NCI-H2029 treated with DMSO at 0.1 percent for 48 hours (cell line): ENCODE data around the gene COL5A2.

Experiments
- DNase-seq: peaks from one replicate; lab custom pipeline; 2025; lab: John Stamatoyannopoulos, UW

COL5A2 gene

GRCh38 chr2:189179570-189179950 is at the start of gene COL5A2:
TSS of gene COL5A2 (minus strand) at chr2:189179761. CDS start at chr2:189179604, 157 bp downstream.
- DNase-seq, result no peak

GRCh38 chr2:189226017-189226416 is 46.5 kb upstream of the COL5A2 start:
- no peak for DNase-seq

- DNase-seq, result no peak
Observed at GRCh38 chr2:189225032-189225431, 45.5 kb upstream of the COL5A2 start.

GRCh38 chr2:189222468-189223105 is 43.0 kb upstream of the COL5A2 start:
- DNase-seq, result peak; percentile 39

DNA sequence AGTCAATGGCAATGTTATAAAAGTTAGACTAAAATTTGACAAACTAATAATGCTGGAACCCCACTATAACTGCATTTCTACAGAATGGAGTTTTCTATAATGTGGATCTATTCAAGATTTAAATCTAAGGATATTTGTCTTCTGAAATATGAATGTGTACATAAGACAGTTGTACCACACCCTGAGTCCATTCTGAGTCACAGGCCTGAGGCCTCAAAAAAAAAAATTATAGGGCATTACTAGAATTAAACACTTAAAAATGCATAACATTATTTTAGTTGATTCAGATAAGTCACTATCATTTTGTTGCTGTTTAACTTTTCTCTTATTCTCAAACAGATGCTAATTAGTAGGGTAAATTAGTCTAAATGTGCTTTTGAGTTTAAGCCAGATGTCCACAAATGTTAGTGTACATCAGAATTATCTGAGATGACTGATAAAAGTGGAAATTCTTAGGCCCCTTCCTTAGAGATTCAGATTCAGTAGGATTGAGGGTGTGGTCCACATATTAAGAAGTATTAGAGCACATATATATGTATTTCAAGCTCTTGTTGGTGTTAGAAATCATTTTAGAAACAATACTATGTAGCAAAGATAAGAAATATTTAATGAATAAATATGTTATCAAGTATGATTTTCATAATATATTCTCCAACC is 42.4 kb upstream of the COL5A2 start:
- no peak for DNase-seq

DNA sequence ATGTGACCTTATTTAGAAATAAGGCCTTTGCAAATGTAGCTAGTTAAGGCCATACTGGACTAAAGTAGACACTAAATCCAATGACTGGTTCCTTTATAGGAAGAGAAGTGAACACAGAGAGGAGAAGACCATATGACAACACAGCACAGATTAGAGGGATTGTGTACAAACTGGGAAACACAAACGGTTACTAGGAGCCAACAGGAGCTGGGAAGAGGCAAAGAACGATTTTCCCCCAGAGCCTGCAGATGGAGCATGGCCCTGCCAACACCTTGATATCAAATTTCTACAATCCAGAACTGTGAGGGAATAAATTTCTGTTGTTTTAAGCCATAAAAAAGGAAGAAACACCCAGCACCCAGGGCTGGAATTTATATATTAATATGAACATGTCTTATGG is 38.7 kb upstream of the COL5A2 start:
- no peak for DNase-seq

DNA sequence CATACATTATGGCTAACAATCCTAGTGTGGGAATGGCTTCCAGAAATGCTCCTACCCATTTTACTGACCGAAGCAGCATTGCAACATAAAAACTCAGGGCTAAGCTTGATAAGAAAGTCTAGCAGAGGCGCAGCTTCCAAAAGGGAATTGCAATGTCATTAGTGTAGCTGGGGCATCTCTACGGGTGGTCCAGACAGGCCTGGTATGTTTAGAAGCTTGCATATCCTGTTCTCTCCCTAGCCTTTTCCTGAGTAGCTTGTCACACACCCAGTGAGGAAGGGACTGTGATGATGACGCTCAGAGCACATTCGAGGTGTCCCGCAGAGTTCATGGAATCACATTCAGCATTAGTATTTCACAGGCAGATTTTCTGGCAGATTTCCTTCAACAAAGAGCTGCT is 38.0 kb upstream of the COL5A2 start:
- no peak for DNase-seq

DNA sequence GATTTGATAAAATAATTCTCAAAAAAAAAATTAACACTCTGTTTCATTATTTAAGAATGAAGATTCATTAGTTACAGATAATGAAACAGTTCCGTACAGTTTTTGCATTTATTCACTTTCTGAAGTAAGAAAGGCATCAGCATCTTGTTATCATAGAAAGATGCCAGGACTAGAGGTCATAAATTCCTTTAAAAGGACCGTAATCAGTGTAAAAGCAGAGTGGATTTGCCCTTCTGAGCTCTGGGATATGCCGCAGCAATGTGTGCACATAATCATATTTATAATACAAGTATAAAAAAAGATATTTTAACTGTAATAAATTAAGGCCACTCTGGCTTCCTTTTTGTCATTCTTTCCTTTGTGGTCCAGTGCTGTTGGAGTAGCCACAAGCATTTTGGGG is 37.5 kb upstream of the COL5A2 start:
- DNase-seq, result no peak

- no peak for DNase-seq
Observed at GRCh38 chr2:189214484-189214883, 34.9 kb upstream of the COL5A2 start.

DNA sequence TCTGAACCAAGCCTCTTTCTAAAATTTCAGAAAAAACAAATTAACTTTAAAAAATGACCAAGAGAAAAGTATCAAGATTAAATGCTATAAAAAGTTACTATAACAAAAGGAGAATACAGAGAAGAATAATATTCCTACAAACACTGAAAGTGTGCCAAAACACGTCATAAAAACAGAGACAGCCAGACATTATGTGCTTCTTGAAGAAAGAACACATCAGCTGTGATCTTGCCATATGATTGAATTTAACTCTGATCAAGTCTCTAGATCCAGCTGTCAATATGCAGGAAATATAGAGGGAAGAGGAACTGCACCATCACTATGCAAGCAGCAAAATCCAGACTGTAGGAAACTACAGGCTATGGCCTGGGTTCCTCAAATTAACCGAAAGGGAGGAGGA is 33.7 kb upstream of the COL5A2 start:
- DNase-seq, result no peak

- no peak for DNase-seq
Observed at GRCh38 chr2:189210250-189211087, 30.9 kb upstream of the COL5A2 start.

- no peak for DNase-seq
Observed at GRCh38 chr2:189208254-189208653, 28.7 kb upstream of the COL5A2 start.

DNA sequence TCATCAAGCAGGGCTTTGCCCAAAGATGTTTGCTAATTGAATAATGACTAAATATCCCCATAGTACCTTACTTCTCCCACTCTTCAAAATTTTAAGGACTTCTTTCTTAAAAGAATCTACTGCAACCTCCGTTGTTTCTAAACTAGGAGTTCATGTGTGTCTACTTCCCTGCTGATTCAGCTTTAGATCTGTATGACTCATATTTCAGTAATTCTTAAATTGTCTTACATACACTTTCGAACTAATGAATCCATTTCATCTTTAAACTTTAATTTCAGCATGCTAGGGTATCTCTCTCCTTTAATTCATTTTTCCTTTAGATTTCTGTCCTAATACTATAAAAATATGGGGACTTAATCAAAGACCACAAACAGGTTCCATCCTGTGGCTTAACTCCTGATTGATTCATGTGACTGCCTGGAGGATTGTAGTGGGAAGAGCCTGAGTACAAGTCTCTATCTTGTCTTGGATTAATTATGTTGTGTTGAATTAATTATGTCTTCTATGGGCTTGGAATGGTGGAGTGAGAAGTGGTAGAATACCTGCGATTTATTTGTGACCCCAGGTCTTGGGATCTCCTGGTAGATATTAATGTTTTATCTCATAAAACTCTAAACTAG is 24.9 kb upstream of the COL5A2 start:
- DNase-seq, result no peak

DNA sequence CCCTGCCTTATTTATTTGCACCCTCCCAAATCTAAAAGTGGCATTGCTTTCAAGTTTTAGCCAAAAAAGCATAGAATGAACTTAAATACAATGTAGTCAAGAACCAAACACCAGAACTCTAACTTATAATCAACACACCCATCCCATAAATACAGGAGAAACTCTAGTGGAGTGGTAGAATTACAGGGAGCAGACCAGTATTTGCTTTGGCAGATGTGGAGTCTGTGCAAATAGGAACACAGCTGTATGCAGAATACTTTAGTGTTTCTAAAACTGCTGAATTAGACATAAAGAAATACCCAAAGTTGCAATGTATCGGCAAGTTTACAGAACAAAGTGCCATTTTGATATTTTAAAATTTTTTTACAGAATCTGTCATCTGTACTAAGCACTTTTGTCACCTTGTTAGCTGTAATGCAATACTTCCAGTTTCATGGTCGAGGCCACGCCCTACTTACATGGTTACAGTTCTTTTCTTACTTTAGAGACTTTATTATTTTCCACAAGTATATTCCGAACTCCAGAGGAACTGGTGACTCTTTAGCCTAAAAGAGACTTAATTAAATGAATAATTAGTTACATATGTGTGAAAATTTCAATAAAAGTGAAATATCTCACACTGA is 23.7 kb upstream of the COL5A2 start:
- DNase-seq, result peak; percentile 50

- no peak for DNase-seq
Observed at GRCh38 chr2:189199797-189200196, 20.2 kb upstream of the COL5A2 start.

DNA sequence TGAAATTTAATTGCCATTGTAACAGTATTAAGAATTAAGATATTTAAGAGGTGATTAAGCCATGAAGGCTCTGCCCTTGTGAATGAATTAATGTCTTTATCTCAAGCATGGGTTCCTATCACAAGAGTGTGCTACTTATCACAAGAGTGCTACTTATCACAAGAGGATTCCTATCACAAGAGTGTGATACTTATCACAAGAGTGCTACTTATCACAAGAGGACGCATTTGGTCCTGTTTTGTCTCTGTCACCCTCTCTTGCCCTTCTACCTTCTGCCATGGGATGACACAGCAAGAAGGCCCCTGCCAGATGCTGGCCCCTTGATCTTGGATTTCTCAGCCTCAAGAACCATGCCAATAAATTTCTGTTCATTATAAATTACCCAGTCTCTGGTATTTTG is 13.2 kb upstream of the COL5A2 start:
- peak; percentile 51 for DNase-seq

DNA sequence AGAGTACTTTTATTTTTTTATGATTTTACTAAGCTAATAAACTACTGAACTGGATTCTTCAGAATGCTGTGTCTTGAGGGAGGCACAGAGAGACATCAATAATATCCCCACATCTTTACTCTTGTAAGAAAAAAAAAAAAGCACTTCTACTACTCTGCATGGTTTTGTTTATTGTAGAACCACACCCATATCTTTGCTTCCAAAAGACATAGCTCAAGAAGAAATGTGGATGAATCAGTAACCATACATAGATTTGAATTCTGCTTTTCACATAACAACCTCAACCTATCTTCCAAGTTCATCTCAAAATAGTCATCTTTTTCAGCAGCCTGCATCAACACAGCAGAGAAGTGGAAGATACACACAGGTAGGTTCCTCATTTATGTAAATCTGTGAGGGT is 12.2 kb upstream of the COL5A2 start:
- no peak for DNase-seq

- no peak for DNase-seq
Observed at GRCh38 chr2:189190685-189191084, 11.1 kb upstream of the COL5A2 start.

GRCh38 chr2:189188115-189188805 is 8.7 kb upstream of the COL5A2 start:
- DNase-seq, result no peak

DNA sequence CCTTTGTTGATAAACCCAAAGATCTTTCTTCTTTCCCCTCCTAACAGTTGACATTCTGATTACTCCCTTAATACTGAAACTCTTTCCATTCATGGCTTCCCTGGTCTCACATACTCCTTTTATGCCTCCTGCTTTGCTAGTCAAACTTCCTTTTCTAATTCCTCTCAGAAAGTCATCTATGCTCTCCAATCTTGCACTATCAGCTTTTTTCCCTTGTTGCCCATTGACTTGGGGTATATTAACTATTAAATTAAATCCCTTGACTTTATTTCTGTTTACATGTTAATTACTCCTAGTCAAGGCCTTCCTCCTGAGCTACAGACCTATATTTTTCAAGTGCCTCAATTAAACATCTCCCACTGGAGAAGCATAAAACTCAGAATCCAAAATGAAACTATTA is 3.6 kb upstream of the COL5A2 start:
- no peak for DNase-seq

- DNase-seq, result no peak
Observed at GRCh38 chr2:189181706-189182105, 2.1 kb upstream of the COL5A2 start.
